ENCODE results near the gene BHLHA9.

DNA sequence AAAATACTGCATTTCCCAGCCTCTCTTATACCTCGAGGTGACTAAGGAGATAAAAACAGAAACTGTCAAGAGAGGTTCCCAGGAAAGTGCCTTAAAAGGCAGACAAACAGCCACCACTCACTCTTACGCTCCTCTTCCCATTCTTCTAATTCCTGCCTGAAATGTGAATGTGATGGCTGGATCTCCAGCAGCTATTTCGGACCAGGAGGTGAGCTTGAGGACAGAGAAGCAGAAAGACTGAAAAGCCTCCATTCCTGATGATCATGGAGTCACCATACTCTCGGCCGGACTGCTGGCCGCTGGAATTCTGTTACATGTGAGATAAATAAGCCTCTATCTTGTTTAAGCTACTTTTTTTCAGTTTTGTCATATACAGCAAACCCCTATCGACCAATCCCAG lies 49.0 kb upstream of the BHLHA9 start:
- TF ChIP-seq, protein P1, sequence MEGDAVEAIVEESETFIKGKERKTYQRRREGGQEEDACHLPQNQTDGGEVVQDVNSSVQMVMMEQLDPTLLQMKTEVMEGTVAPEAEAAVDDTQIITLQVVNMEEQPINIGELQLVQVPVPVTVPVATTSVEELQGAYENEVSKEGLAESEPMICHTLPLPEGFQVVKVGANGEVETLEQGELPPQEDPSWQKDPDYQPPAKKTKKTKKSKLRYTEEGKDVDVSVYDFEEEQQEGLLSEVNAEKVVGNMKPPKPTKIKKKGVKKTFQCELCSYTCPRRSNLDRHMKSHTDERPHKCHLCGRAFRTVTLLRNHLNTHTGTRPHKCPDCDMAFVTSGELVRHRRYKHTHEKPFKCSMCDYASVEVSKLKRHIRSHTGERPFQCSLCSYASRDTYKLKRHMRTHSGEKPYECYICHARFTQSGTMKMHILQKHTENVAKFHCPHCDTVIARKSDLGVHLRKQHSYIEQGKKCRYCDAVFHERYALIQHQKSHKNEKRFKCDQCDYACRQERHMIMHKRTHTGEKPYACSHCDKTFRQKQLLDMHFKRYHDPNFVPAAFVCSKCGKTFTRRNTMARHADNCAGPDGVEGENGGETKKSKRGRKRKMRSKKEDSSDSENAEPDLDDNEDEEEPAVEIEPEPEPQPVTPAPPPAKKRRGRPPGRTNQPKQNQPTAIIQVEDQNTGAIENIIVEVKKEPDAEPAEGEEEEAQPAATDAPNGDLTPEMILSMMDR (IDR thresholded peaks at IDR 0.05) = no peak
- no peak for TF ChIP-seq POLR2A (IDR thresholded peaks at IDR 0.05)
